M059J (cell line): ENCODE measurements around the gene EIF2S3. TPM values are rescaled to one million over a fixed set of nuclear protein-coding genes. Genes with fewer than 3 reads are reported as not detected.
"Not testable (repeated sequence)": the region's sequence is repeated elsewhere in the genome, so short reads cannot be mapped to it uniquely, and the experiment has no call there.

Experiments used
- DNase-seq: peaks from one replicate; pipeline ENCODE4 v3.0.0-alpha.2; 2012; ENCODE audit warnings: low read depth
- total RNA-seq: library from RNA; depleted of rRNA; stranded (reverse); fragments of >200 nt; shearing (Covaris generic); gene quantifications from 2 replicates; pipeline ENCODE4 v1.2.3, GENCODE V29; 2014; rRNA removed

EIF2S3 gene
- 208 and 274 TPM in 2 replicates for total RNA-seq

- DNase-seq, result peak; percentile 95
These were observed at the start of gene EIF2S3 for GRCh38 chrX:24054182-24055042. TSS of gene EIF2S3 (plus strand) at chrX:24054956. CDS start at chrX:24054969, 13 bp downstream.

- DNase-seq, result no peak
These were observed 49.7 kb upstream of the EIF2S3 start for GRCh38 chrX:24005028-24005427.

- no peak for DNase-seq
These were observed 48.9 kb upstream of the EIF2S3 start for GRCh38 chrX:24005867-24006266.

GRCh38 chrX:24012266-24012665, 42.5 kb upstream of the EIF2S3 start:
- no peak for DNase-seq

- DNase-seq, result no peak
These were observed 40.3 kb upstream of the EIF2S3 start for GRCh38 chrX:24014388-24015018.

- no peak for DNase-seq
These were observed 37.1 kb upstream of the EIF2S3 start for GRCh38 chrX:24017674-24018073.

- DNase-seq, result no peak
These were observed 35.9 kb upstream of the EIF2S3 start for GRCh38 chrX:24018809-24019208.

- DNase-seq, result no peak
These were observed 35.3 kb upstream of the EIF2S3 start for GRCh38 chrX:24019448-24019847.

- peak; percentile 3 for DNase-seq
These were observed 34.4 kb upstream of the EIF2S3 start for GRCh38 chrX:24020306-24020876.

- DNase-seq, result no peak
These were observed 31.2 kb upstream of the EIF2S3 start for GRCh38 chrX:24023544-24023943.

GRCh38 chrX:24023972-24024669, 30.6 kb upstream of the EIF2S3 start:
- peak; percentile 25 for DNase-seq

- DNase-seq, result peak; percentile 87
These were observed 29.7 kb upstream of the EIF2S3 start for GRCh38 chrX:24024819-24025740.

GRCh38 chrX:24025741-24026403, 28.9 kb upstream of the EIF2S3 start:
- DNase-seq, result peak; percentile 53

- DNase-seq, result peak; percentile 3
These were observed 28.3 kb upstream of the EIF2S3 start for GRCh38 chrX:24026432-24026831.

GRCh38 chrX:24027086-24027485, 27.7 kb upstream of the EIF2S3 start, which contains the start of gene KLHL15:
TSS of gene KLHL15 (minus strand) at chrX:24027186. CDS start at chrX:24006693, 20,493 bp downstream.
- no peak for DNase-seq

- DNase-seq, result no peak
These were observed 26.8 kb upstream of the EIF2S3 start for GRCh38 chrX:24027985-24028384.

GRCh38 chrX:24030597-24030996, 24.2 kb upstream of the EIF2S3 start:
- DNase-seq, result no peak

GRCh38 chrX:24034485-24034884, 20.3 kb upstream of the EIF2S3 start:
- no peak for DNase-seq

GRCh38 chrX:24037729-24038128, 17.0 kb upstream of the EIF2S3 start:
- DNase-seq, result no peak

- DNase-seq, result not testable (repeated sequence)
These were observed 8.7 kb upstream of the EIF2S3 start for GRCh38 chrX:24046060-24046459.
